ENCODE measurements around the gene EIF4E2. TPM values are rescaled to one million over a fixed set of nuclear protein-coding genes. Genes with fewer than 3 reads are reported as not detected.

EIF4E2 gene
- total RNA-seq, 2 donors from 2014 or later, result 12.2 to 17.4 TPM

DNA sequence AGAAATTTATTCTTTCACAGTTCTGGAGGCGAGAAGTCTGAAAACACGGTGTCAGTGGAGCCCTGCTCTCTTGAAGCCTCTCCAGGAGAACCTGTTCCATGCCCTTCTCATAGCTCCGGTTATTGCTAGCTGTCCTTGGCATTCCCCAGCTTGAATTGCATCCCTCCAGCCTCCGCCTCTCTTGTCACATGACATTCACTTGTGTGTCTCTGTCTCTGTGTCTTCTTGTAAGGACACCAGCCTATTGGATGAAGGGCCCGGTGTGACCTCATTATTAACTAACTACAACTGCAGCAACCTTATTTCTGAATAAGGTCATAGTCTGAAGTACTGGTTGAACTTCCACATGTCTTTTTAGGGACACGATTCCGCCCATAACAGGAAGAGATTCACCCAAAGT lies 34.9 kb upstream of the EIF4E2 start:
- Histone ChIP-seq H3K9me3 (no peaks in the 10 kb centered on the region), H3K27me3 (no peaks in the 10 kb centered on the region), H3K4me3 (no peak overlapping the region), H3K27ac (no peak overlapping the region), H3K36me3 (replicated peaks in 1 of 2; ENCODE audit: insufficient read depth in 1 of 2, low read depth in 2 of 2) (no peaks in the 10 kb centered on the region), H3K4me1 (no peaks in the 10 kb centered on the region)
- intact Hi-C loops (cut with DNase I), result no loop called here
- TF ChIP-seq, protein P1, sequence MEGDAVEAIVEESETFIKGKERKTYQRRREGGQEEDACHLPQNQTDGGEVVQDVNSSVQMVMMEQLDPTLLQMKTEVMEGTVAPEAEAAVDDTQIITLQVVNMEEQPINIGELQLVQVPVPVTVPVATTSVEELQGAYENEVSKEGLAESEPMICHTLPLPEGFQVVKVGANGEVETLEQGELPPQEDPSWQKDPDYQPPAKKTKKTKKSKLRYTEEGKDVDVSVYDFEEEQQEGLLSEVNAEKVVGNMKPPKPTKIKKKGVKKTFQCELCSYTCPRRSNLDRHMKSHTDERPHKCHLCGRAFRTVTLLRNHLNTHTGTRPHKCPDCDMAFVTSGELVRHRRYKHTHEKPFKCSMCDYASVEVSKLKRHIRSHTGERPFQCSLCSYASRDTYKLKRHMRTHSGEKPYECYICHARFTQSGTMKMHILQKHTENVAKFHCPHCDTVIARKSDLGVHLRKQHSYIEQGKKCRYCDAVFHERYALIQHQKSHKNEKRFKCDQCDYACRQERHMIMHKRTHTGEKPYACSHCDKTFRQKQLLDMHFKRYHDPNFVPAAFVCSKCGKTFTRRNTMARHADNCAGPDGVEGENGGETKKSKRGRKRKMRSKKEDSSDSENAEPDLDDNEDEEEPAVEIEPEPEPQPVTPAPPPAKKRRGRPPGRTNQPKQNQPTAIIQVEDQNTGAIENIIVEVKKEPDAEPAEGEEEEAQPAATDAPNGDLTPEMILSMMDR (IDR thresholded peaks at IDR 0.05), result no peak
- TF ChIP-seq POLR2A (IDR thresholded peaks at IDR 0.05), result no peak
- ATAC-seq, result no peak
- WGBS, 2 donors, result 81 to 89% methylated on average over 7 of the region's 7 CpGs
- no peak for DNase-seq

DNA sequence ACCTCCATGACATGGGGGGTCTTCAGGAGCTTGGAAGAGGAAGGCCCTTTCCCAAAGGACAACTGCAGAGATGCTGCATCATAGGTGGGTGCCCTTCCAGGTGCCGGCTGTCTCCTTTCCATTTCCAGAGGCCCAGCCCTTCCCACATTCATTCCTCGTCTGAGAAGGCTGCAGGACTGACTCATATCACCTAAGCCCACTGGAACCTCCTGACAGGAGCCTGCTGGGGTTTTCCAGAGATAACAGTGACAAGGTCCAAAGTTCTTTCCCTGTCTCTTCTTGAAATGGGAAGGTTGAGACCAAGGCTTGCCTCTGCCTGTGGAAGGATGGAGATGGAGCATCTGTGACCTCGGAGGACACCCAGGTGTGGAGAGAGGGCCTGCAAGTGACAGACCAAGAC lies 33.9 kb upstream of the EIF4E2 start:
- H3K4me3 ChIP-seq, result no peak overlapping the region
- ATAC-seq (no peak), DNase-seq (no peak)
- H3K36me3 ChIP-seq (replicated peaks in 1 of 2; ENCODE audit: insufficient read depth in 1 of 2, low read depth in 2 of 2), result no peaks in the 10 kb centered on the region
- no peak overlapping the region for H3K27ac ChIP-seq
- 79 to 87% methylated on average over 3 of the region's 3 CpGs for WGBS, 2 donors
- TF ChIP-seq POLR2A (IDR thresholded peaks at IDR 0.05), result no peak
- TF ChIP-seq, protein P1 (IDR thresholded peaks at IDR 0.05), result no peak
- no peaks in the 10 kb centered on the region for H3K4me1 ChIP-seq
- H3K27me3 ChIP-seq, result peaks cover 0 to under 1% of the 10 kb centered on the region in 2 donors
- no peaks in the 10 kb centered on the region for H3K9me3 ChIP-seq
- intact Hi-C loops (cut with DNase I), result no loop called here

DNA sequence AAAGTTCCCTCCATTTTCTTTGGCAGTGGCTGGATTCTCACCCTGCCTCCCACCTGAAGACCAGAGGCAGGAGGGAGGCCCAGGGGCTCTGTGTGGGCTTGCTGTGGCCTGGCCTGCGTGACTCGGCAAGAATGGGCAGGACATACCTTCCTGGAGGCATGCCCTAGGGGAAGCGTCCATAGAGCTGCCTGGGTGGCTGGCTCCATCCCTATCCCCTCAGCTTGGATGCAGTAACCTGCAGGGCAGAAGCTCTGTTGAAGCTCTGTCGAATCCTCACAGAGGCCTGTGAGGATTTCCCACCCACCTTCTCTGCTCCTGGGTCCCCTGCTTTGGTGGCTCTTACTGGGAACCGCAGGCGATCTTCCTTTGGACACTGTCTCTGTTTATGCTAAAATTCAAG lies 31.6 kb upstream of the EIF4E2 start:
- peaks cover 0 to 23% of the 10 kb centered on the region in 2 donors for H3K27me3 ChIP-seq
- DNase-seq, result no peak
- no peaks in the 10 kb centered on the region for H3K36me3 ChIP-seq (replicated peaks in 1 of 2; ENCODE audit: insufficient read depth in 1 of 2, low read depth in 2 of 2)
- intact Hi-C loops (cut with DNase I), result no loop called here
- TF ChIP-seq POLR2A (IDR thresholded peaks at IDR 0.05), result no peak
- TF ChIP-seq, protein P1 (IDR thresholded peaks at IDR 0.05), result no peak
- no peak for ATAC-seq
- no peak overlapping the region for H3K4me3 ChIP-seq
- H3K4me1 ChIP-seq, result peaks cover 16% of the 10 kb centered on the region
- no peak overlapping the region for H3K27ac ChIP-seq
- 57 to 74% methylated on average over 3 to 6 of the region's 6 CpGs for WGBS, 2 donors
- H3K9me3 ChIP-seq, result no peaks in the 10 kb centered on the region

DNA sequence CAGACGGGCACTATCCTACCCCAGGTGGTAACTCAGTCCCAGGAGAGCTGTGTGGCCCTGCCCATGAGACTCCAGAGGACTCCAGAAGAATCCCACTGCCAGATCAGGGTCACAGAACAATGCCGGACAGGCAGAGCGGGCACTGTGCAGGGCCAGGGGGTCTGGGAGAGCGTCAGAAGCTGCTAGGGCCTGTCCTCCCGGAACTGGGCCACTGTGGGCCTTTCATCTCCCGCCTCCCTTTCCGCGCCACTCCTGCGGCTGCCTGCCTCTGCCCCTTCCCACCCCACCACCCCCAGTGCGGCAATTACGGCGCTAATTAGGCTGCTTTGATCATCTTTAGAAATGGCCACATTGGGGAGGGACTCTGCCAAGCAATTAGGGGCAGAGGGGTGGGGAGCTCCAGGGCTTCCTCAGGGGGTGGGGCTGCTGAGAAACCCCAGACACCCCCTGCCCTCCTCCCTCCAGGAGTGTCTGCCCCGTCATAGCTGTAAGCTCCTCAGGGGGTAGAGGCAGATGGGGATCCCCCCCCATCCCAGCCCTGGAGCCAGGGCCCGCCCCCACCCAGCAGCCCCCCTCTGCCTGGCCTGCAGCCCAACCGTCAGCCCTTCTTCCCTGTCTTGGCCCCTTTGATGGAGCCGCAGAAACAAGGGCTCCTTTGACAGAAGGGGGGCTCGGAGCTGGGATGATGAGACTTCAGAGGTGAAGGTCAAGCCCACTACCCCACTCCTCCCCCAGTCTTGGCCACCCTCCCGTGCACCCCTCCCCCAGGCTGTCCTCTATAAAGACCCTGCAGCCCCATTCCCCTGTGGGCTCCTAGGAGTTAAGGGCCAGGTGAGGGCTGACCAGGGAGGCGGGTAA lies 30.7 kb upstream of the EIF4E2 start, which contains the start of gene PRSS56:
TSS of gene PRSS56 (plus strand) at position 808 of the 858 bp plus-strand sequence. CDS start 211 bp downstream, outside the sequence.
- no peak within 1 kb of the TSS for H3K4me3 ChIP-seq
- peaks cover 24% of the 10 kb centered on the region for H3K4me1 ChIP-seq
- intact Hi-C loops (cut with DNase I), result loop anchor here (5.0 to 10.0 kb wide), 2 partner anchors 73 to 615 kb away; no protein-coding TSS in a partner anchor
- no peak for TF ChIP-seq POLR2A (IDR thresholded peaks at IDR 0.05)
- TF ChIP-seq, protein P1 (IDR thresholded peaks at IDR 0.05), result no peak
- H3K36me3 ChIP-seq (replicated peaks in 1 of 2; ENCODE audit: insufficient read depth in 1 of 2, low read depth in 2 of 2), result no peaks in the 10 kb centered on the region
- ATAC-seq, result no peak
- DNase-seq, result no peak
- H3K27me3 ChIP-seq, result peaks cover 0 to 32% of the 10 kb centered on the region in 2 donors
- no peak within 1 kb of the TSS for H3K27ac ChIP-seq
- WGBS, 2 donors, result 65 to 74% methylated on average over 17 to 19 of the region's 19 CpGs
- H3K9me3 ChIP-seq, result no peaks in the 10 kb centered on the region
